NCI-H748 (cell line): Measurements from ENCODE around the gene TSFM.
"Not testable (repeated sequence)": the region's sequence is repeated elsewhere in the genome, so short reads cannot be mapped to it uniquely, and the experiment has no call there.

ENCODE experiments used
- DNase-seq: peaks from one replicate; lab custom pipeline; 2025; ENCODE audit not compliant: unreplicated experiment; lab: John Stamatoyannopoulos, UW

Gene TSFM

DNA sequence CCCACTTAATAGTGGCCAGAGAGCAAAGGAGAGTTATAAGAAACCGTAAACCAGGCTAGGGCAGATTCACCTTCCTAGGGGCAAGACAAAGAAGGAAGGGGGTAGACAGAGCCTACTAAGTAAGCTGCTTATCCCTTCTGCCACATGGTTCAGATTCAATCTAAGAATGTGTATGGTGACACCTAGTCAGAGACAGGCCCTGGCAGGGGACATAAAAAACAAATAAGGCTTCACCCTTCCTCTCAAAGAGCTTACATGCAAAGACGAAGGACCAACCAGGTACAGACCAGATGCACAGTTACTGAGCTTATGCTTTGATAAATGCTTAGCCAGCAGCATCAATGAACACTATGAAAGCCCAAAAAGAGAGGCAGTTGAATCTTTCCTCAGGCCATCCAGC, 20.1 kb upstream of the TSFM start:
- DNase-seq, result no peak

DNA sequence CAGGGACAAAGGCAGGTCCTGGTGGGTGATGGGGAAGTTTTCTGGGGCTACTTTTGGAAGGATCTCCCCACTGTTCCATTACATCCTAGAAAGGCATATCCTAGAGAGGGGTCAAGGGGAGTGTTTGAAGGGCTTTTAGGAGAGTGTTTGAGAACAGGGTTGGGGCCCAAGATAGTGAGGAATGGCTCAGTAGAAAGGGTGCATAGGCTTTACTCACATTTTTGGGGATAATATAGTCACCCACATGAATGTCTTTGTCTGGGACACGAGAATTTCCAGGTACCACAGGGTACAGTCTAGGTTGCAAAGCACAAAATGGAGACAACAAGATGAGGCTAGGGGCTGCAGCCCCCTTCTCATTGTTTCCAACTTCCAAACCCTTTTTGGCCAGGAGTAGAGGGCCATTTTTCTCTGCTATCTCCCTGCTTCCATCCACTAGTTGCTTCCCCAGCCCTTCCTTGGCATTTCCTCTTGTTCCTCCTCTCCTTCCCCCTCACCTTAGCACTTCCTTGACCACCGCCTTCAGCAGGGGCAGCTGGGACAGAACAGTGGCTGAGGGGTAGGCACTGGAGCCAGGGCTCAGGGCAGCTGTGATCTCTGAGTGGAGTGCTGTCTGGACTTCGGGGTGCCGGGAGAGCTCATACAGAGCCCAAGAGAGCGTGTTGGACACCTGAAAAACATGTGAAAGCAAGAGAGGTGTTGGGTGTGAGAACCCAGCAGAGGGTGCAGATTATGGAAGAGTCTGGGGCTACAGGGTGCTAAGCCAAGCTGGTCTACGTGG, 18.5 kb upstream of the TSFM start:
- DNase-seq, result no peak

DNA sequence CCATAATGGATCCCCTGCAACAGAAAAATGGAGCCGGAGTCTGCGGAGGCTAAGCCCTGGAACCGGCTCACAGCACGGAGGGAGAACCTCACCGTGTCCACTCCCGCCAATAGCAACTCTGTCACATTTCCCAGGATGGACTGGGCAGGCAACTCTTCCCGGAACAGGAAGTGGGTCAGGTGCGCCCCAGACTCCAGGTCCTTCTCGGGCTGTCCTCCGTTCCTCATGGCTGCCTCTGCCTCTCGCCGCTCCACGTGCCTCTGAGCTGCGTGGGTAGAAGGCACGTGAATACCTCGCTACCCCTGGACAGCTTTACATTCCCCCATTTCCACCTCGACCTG, 18.0 kb upstream of the TSFM start:
- peak; percentile 69 for DNase-seq

DNA sequence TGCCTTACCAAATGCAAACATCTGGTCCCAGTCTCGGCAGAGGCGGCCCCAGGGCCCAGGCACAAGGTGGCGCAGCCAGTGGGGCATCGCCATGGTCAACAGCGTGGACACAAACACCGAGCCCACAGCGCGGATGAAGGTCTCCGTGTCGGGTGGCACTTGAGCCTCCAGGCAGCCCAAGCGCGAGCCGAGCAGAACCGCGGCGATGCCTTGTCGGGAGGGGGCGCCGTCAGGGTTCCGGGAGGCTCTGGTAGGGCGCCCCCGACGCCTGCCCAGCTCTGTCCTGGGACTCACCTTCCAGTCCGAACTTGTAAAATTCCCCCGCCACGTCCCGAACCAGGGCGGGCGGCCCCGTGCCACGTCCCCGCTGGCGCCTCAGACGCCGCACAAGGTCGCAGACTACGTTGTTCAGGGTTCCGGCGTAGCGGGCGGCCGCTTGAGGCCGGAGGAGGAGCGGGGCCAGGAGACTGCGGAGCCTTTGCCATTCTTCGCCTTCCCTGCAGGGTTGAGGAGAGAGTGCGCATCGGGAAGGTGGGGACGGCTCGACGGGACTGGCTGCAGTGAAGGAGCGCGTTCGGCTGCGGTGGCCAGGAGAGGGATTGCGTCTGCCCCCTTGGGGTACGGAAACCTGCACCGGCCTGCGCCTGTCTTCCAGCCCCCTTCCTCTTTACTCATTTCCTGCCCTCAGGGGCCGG, 17.4 kb upstream of the TSFM start:
- DNase-seq, result peak; percentile 50

DNA sequence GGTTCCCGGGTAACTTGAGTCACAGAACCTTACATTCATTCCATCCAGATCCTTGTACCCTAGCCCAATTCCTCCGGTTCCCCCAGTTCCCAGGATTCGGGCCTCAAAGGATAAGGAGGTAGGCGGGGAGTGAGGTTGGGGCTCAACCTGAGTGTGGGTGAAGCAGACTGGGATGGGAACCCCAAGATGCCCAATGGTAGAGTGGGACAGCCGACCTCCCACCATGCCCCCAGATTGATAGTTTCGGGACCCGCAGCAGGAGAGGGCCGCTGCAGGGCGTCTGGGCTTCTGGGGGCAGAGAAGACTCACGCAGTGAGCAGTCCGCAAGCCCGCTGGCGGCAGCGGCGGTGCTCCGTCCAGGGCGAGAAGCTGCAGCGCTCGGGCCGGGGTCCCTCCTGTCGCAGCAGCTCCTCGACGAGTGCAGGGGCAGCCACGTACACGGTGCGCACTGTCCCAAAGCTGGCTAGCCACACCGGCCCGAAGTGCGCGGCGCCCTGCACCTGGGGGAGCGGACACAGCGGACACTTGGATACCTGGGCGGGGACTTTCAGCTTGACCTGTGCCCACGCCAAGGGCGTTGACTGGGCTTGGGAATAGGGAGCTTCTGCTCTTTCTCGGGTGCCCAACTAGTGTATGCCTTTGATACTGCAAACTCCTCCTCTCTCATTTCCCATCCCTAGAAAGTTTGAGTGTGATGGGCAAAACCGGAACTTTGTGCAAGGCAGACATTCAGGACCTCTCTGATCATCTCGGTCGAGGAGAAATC, 16.7 kb upstream of the TSFM start:
- DNase-seq, result peak; percentile 35

DNA sequence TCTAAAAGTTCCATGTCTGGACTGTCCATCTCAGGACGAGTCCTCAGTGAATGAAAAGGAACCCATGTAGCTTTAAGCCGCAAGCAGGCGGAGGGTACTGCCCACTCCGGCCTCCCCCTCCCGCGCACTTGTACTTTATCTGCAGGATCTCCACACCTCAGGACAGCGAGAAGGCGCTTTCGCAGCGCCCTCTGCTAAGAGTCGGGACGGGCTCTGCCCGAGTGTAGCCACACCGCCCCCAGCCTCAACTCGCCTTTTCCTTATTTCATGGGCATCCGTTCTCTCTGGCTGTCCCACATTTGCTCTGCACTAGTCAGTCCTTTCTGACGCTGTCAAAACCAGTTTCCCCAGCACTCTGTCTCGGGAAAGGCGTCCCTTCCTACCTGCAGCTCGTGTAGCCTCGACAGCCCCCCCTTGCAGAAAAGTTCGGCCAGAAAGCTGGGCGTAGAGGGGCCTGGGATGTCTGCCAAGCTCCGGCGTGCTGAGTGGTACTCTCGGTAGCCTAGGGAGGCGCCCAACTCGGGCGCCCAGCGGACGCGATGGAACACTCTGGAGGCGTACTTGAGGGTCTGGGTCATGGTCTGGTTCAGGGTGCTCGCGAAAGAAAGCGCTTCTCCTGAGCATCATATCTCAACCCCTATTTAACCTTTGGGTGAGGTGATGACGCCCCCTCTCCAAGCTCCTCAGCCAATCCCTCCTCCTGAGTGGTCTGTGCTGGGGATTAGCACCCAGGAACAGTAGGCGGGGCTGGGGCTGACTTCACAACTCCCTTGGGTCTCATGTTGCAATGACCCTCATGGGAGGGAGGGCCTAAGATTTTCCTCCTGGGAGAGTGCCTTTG, 15.9 kb upstream of the TSFM start, which contains the start of gene CYP27B1:
CYP27B1 (minus strand) TSS at position 615 of the 841 bp plus-strand sequence; CDS start at position 578, 37 bp downstream.
- DNase-seq, result peak; percentile 43

DNA sequence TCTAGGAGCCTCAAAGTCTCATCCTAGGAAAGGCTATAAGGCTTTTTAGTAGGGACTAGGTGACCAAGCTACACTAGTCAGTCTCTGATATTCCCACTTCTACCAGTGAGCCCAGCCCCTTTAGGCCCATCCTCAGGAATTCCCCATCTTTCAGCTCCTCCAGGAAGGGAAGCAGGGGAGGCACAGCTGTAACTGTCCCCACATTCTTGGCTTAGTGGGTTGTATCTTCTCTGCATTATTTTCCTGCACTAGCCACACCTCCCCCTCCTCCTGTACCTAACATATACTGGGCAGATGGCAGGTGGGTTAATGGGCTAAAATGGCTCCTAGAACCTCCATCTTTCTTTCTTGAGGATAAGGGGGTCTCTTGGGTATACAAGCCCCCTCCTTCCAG, 15.3 kb upstream of the TSFM start:
- no peak for DNase-seq

DNA sequence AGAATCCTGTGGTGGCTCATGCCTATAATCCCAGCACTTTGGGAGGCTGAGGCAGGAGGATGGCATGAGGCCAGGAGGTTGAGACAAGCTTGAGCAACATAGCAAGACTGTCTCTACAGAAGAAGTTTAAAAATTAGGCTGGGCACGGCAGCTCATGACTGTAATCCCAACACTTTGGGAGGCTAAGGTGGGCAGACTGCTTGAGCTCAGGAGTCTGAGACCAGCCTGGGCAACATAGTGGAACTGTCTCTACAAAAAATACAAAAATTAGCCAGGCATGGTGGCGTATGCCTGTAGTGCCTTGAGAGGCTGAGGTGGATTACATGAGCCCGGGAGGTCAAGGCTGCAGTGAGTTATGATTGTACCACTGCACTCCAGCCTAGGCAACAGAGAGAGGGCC, 14.7 kb upstream of the TSFM start:
- no peak for DNase-seq

DNA sequence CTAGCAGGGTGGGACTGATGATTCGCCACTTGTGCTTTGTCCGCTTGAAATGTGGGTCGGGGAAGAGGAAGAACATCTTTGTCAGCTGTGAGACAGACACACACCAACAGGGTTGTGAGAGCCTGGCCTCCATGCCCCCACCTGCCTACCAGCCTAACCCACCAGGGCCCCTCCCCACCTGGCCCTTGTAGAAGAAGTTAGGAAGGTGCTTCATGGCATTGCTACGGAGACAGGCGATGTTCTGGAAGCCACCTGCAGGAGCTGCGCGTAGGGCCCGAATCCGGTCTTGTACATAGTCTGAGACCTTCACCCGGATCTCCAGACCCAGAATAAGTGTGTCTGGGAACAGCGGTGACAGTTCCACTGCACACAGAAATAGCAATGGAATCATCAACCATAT, 13.0 kb upstream of the TSFM start:
- DNase-seq, result no peak

DNA sequence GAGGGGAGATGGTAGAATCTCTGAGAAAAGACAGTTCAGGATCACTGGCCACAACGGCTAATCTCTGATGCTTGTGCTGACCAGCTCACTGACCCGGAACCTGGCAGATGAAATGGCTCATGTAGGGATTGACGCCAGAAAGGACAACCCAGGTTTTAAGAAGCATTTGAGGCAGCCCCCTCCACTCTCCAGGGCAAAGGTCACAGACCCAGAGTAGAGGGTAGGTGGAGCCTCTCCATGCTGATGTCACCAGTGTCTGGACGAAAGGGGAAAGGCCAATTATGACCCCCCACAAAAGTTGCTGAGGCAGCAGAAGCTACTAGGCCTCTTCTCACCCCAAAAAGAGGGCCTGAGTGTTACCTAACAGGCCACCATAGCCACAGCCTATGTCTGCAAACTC, 11.9 kb upstream of the TSFM start:
- DNase-seq, result no peak

DNA sequence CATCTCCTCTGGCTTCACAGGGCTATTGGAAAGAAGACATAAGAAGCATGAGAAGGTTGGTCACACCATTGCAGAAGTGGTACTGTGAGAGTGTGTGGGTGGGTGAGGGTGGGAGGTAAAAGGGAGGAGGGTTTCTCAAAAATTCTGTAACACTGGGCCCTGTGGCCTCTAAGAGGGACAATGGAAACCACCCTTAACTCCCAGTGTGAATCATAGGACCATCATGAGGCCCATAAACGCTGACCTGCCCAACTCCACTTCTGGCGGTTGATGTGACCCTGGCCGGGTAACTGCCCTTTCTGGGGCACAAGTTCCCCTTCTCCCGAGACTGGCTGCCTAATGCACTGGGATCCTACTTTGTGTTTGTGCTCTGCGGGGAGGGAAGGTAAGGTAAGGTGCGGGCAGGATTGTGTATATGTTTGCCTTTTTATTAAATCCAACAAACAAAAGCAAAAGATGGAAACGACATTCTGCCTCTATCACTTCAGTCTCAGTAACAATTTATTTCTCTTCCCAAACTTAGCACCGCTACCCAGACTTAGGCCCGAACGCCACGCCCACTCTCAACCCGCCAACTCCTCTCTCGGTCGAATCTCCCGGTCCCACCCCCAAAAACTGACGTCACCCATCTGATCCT, 11.2 kb upstream of the TSFM start:
- peak; percentile 91 for DNase-seq

DNA sequence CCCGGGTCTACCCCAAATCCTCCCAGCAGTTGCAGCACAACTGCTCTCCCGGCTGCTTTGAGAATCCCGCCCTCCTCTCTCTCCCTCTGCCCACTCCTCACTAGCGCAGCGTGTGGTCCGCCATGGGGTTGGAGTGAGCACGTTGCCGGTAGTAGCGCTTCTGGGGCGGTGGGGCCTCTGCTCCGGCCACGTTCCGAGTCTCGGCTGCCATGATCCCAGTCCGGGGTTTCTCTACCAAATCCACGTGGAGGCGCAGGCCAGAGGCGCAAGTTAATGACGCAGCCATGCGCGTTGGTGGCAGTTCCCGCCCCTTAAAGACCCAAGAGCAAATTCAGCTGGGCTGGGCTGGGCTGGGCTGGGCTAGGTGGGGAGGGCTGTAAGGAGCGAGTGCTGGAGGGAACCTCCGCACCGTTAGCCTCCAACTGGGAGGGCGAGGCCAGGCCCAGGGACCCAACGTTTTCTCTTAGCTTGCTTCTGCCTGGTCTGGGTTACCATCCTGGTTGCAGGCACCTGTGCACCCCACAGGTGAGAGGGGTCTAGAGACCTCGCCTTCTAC, 10.6 kb upstream of the TSFM start, which contains the start of gene METTL1:
METTL1 (minus strand) TSS at position 233 of the 556 bp plus-strand sequence; CDS start at position 211, 22 bp downstream.
- peak; percentile 97 for DNase-seq

DNA sequence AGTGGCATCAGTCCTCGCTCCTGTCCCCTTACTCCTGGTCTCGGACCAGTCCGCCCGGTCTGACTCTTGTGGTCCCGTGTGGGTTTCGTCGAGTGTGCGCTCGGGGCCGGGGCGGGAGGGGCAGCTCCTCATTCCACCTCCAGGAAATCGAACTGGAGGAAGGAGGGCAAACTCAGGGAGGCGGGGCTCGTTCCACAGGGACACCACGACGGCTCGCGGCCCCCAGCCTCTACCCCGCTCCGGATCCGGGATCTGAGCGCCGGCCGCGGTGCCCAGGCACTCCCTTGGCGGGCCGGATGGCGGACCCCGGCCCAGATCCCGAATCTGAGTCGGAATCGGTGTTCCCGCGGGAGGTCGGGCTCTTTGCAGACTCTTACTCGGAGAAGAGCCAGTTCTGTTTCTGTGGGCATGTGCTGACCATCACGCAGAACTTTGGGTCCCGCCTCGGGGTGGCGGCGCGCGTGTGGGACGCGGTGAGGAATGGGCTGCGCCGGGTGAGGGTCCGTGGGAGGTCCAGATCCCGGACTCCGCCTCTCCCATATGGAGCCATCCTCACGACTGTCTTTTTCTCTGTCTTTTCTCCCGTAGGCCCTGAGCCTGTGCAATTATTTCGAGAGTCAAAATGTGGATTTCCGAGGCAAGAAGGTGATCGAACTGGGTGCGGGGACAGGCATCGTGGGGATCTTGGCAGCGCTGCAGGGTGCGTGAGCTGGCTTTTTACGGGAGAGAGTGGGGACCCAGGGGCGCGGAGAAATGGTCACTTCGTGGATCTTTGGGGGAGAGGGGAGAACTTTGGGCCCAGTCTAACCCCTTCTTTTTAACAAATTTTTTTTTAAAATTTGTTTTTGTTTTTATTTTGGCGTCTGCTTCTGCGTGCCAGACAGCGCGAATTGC, 9.9 kb upstream of the TSFM start, which contains the start of gene EEF1AKMT3:
EEF1AKMT3 (plus strand) TSS at position 186 of the 894 bp plus-strand sequence; CDS start at position 297, 111 bp downstream.
- peak; percentile 72 for DNase-seq

DNA sequence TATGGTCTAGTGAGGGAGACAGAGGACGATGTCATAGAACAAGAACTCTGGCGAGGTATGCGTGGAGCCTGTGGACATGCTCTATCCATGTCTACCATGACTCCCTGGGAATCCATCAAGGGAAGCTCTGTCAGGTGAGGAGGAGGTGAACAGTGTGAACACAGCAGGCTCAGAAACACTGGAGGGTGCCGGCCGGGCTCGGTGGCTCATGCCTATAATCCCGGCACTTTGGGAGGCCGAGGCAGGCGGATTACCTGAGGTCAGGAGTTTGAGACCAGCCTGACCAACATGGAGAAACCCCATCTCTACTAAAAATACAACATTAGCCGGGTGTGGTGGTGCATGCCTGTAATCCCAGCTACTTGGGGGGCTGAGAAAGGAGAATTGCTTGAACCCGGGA, 8.0 kb upstream of the TSFM start:
- DNase-seq, result not testable (repeated sequence)

DNA sequence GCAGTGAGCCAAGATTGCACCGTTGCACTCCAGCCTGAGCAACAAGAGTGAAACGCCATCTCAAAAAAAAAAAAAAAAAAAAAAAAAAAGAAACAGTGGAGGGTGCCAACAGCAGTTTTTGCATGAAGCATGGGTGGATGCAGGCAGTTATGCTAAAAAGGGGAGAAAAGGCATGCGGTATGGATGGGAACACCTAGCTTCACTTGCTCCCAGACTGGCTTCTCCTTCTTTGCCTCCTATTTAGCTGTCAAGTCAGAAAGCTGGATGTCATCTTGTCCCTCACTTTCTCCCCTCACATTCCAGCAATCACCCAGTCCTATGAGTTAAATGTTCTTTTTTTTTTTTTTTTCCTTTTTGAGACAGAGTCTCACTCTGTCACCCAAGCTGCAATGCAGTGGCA, 7.5 kb upstream of the TSFM start:
- DNase-seq, result no peak

DNA sequence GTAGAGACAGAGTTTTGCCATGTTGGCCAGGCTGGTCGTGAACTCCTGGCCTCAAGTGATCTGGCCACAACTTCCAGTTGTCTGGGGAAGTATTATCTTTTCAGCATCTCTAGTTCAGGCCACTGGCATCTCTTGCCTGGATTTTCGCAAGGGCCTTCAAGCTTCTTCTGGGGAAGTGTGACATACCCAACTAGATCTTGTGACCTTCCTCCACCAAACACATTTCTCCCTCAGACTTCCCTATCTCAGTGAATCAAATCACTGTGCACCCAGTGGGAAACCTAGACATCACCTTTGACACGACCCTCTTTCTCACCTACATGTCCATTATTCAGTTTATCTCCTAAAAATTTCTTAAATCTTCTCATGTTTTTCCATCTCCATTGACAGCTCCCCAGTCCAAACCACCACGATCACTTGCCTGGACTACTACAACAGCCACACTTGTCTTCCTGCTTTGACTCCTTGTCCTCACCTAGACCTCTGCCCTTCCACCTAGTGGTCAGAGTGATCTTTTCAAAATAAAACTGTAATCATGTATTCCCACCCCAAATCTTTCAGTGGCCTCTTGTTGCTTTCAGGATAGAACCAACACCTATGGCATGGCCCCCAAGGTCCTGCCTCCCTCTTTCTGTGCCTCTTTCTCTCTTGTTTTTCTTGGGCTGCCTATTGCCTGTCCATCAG, 6.9 kb upstream of the TSFM start:
- DNase-seq, result no peak

DNA sequence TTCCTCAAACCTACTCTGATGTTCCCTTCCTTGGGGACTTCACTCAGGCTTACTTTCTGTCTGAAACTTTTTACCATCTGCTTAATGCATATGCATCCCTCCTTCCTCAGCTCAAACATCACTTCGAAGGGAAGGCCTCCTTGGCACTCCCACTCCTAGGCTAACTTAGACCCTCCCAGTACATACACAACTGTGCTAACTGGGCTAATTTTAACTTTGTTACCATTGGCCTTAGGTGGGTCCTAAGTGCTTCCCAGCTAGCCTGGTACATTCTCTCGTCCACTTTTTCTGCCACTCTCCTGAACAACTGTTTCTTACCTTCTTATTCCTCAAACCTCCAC, 6.4 kb upstream of the TSFM start:
- DNase-seq, result no peak

DNA sequence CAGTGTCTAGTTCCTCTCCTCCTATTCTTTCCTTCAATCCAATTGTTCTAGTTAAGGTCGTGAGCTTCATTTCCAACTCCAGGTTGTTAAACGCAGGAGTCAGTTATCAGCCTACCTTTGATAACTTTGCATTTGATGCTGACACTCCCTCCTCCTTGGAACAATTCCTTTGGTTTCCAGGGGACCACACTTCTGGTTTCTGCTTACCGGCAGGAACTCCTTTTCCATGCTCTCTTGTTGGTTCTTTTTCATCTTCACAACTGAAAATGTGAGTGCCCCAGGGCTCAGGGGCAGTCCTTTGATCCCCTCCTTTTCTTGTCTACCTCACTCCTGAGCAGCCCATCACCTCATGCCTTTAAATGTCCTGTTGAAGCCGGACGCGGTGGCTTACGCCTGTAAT, 5.2 kb upstream of the TSFM start:
- no peak for DNase-seq
